ENCODE measurements around the gene ANXA3. TPM values are rescaled to one million over a fixed set of nuclear protein-coding genes. Genes with fewer than 3 reads are reported as not detected.

ANXA3 gene
- total RNA-seq, 4 donors from 2014 or later = 22.3 to 253 (median 150) TPM

DNA sequence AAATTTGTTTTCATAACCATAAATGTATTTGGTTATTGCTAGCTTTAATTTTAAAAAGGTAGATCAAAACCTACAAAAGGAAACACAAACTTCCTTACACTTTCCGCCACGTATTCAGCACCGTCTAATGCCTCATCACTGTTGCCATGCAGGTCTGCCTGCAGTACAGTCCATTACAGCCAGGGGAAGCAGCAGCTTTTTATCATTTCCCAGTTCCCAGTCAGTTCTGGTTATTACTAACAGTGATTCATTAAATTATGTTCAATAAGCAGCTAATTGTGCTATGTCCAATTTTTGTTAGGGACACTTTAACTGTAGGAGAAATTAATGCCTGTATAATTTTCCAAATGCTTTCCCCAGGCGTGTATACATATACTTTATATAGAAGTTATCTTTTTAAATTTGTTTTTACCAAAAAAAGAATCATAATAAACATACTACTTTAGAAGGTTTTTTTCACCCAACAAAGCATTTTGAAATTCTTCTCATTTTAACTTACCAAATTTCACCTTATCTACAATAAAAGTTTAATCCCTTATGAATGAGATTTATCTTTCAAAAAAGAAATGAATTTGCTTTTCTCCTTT is 93.3 kb downstream of the ANXA3 start:
- no peaks in the 10 kb centered on the region for H3K27me3 ChIP-seq
- H3K36me3 ChIP-seq = no peaks in the 10 kb centered on the region
- H3K4me3 ChIP-seq = no peak overlapping the region
- peaks cover 14 to 38% (median 23%) of the 10 kb centered on the region in 3 donors for H3K4me1 ChIP-seq
- H3K27ac ChIP-seq = peak overlapping the region; percentile 77 to 95 (median 85)
- TF ChIP-seq POLR2AphosphoS5 (IDR thresholded peaks at IDR 0.05) (peak; percentile 21), POLR2A (IDR thresholded peaks at IDR 0.05) (no peak), CTCF (IDR thresholded peaks at IDR 0.05) (peak; percentile 90 to 97 (median 95)), EP300 (IDR thresholded peaks at IDR 0.05) (no peak)
- peak; percentile 67 for ATAC-seq
- WGBS, 2 donors (ENCODE audit: low coverage in 1 of 2) = 17 to 25% methylated on average over 3 to 4 of the region's 4 CpGs
- H3K9me3 ChIP-seq = no peaks in the 10 kb centered on the region

- no peaks in the 10 kb centered on the region for H3K27me3 ChIP-seq
- H3K4me3 ChIP-seq = peak overlapping the region; percentile 0 to 12
- H3K36me3 ChIP-seq = no peaks in the 10 kb centered on the region
- H3K27ac ChIP-seq = peak overlapping the region; percentile 77 to 95 (median 85)
- TF ChIP-seq POLR2AphosphoS5 (IDR thresholded peaks at IDR 0.05) = peak; percentile 67
- no peak for TF ChIP-seq CTCF (IDR thresholded peaks at IDR 0.05)
- H3K9me3 ChIP-seq = no peaks in the 10 kb centered on the region
- 5 to 6% methylated on average over 9 to 10 of the region's 10 CpGs for WGBS, 2 donors (ENCODE audit: low coverage in 1 of 2)
- peaks cover 14 to 38% (median 23%) of the 10 kb centered on the region in 3 donors for H3K4me1 ChIP-seq
- peak; percentile 90 for ATAC-seq
These were observed 94.5 kb downstream of the ANXA3 start for GRCh38 chr4:78645853-78646757.

DNA sequence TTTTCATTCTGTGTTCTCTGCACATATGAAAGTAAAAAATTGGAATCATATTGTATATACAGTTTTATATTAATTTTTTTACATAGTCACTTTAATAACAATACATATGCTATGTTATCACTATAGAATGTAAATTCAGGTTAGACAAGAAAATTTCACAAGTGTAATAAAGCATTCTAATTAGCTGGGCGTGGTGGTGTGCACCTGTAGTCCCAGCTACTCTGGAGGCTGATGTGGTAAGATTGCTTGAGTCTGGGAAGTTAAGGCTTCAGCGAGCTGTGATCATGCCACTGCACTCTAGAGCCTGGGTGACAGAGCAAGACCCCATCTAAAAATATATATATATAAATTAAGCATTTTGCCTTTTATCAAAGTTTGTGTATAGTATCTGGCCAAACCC is 95.7 kb downstream of the ANXA3 start:
- no peak overlapping the region for H3K4me3 ChIP-seq
- WGBS, 2 donors (ENCODE audit: low coverage in 1 of 2) = 97 to 100% methylated on average over 2 of the region's 2 CpGs
- peaks cover 14 to 48% (median 23%) of the 10 kb centered on the region in 3 donors for H3K4me1 ChIP-seq
- no peaks in the 10 kb centered on the region for H3K9me3 ChIP-seq
- H3K27me3 ChIP-seq = no peaks in the 10 kb centered on the region
- H3K27ac ChIP-seq = peak overlapping the region in 3 of 4 donors; percentile 77 to 95 (median 82)
- no peak for TF ChIP-seq POLR2A (IDR thresholded peaks at IDR 0.05)
- no peak for TF ChIP-seq POLR2AphosphoS5 (IDR thresholded peaks at IDR 0.05)
- TF ChIP-seq EP300 (IDR thresholded peaks at IDR 0.05) = no peak
- no peaks in the 10 kb centered on the region for H3K36me3 ChIP-seq
- no peak for ATAC-seq

GRCh38 chr4:78648640-78649363 is 97.2 kb downstream of the ANXA3 start:
- H3K4me1 ChIP-seq = peaks cover 20 to 61% (median 28%) of the 10 kb centered on the region in 3 donors
- no peak for ATAC-seq

More at GRCh38 chr4:78648640-78649363, 97.2 kb downstream of the ANXA3 start:
- Histone ChIP-seq H3K27ac (no peak overlapping the region), H3K4me3 (no peak overlapping the region), H3K27me3 (no peaks in the 10 kb centered on the region), H3K36me3 (no peaks in the 10 kb centered on the region), H3K9me3 (no peaks in the 10 kb centered on the region)
- no peak for TF ChIP-seq EP300 (IDR thresholded peaks at IDR 0.05)
- no peak for TF ChIP-seq POLR2A (IDR thresholded peaks at IDR 0.05)
- TF ChIP-seq CTCF (IDR thresholded peaks at IDR 0.05) = no peak
- no peak for TF ChIP-seq POLR2AphosphoS5 (IDR thresholded peaks at IDR 0.05)
- 84 to 92% methylated on average over 3 of the region's 4 CpGs for WGBS, 2 donors (ENCODE audit: low coverage in 1 of 2)

Data from gastroesophageal sphincter (tissue), 4 donors.